Epithelial cell of esophagus (primary cell): ENCODE data around the gene ACTR8.
A peak's percentile ranks its signal among the peaks of the same experiment; 100 is the strongest.

Experiments used
- DNase-seq: peaks from one replicate; pipeline ENCODE4 v3.0.0; 2010; ENCODE audit warnings: low read depth
- H3K4me3 ChIP-seq: 2 replicates; pipeline ENCODE4 v1.5.1; 2011; ENCODE audit warnings: mild to moderate bottlenecking, low read length, control low read depth
- TF ChIP-seq, protein P1 (sequence below): IDR thresholded peaks from 2 replicates; pipeline ENCODE4 v1.5.1; 2011; ENCODE audit warnings: low read depth, mild to moderate bottlenecking, low read length, control low read depth, inconsistent platforms; ENCODE audit not compliant: insufficient read depth; ENCODE audit errors: missing control alignments

Gene ACTR8

DNA sequence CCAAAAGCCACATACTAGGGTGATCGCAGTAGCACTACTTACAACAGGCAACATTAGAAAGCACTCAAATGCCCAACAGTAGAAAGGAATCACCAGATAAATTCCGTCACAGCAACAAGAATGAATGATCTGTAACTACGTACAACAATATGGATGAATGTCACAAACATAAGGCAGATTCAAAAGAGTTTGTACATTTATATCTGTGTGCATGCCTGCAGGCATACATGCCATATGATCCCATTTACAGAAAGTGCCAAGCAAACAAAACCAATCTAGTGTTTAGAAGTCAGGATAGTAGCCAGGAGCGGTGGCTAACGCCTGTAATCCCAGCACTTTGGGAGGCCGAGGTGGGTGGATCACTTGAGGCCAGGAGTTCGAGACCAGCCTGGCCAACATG lies 32.0 kb downstream of the ACTR8 start:
- TF ChIP-seq, protein P1, sequence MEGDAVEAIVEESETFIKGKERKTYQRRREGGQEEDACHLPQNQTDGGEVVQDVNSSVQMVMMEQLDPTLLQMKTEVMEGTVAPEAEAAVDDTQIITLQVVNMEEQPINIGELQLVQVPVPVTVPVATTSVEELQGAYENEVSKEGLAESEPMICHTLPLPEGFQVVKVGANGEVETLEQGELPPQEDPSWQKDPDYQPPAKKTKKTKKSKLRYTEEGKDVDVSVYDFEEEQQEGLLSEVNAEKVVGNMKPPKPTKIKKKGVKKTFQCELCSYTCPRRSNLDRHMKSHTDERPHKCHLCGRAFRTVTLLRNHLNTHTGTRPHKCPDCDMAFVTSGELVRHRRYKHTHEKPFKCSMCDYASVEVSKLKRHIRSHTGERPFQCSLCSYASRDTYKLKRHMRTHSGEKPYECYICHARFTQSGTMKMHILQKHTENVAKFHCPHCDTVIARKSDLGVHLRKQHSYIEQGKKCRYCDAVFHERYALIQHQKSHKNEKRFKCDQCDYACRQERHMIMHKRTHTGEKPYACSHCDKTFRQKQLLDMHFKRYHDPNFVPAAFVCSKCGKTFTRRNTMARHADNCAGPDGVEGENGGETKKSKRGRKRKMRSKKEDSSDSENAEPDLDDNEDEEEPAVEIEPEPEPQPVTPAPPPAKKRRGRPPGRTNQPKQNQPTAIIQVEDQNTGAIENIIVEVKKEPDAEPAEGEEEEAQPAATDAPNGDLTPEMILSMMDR: no peak
- DNase-seq: no peak
- H3K4me3 ChIP-seq: no peak overlapping the region

DNA sequence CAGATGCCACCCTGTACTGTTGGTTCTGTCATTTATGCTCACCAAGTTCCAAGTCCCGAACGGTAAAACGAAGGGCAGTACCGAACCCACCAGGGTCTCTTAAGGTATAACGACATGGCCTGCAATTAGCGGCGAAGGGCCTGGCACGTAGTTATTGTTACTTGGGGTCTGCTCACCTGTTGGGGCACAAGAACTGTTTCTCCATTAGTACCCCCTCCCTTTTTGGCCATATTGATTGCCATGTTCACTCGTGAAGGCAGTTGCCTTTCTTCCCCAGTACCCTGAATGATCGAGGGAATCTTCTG lies 35.1 kb downstream of the ACTR8 start:
- TF ChIP-seq, protein P1: no peak
- no peak overlapping the region for H3K4me3 ChIP-seq

DNA sequence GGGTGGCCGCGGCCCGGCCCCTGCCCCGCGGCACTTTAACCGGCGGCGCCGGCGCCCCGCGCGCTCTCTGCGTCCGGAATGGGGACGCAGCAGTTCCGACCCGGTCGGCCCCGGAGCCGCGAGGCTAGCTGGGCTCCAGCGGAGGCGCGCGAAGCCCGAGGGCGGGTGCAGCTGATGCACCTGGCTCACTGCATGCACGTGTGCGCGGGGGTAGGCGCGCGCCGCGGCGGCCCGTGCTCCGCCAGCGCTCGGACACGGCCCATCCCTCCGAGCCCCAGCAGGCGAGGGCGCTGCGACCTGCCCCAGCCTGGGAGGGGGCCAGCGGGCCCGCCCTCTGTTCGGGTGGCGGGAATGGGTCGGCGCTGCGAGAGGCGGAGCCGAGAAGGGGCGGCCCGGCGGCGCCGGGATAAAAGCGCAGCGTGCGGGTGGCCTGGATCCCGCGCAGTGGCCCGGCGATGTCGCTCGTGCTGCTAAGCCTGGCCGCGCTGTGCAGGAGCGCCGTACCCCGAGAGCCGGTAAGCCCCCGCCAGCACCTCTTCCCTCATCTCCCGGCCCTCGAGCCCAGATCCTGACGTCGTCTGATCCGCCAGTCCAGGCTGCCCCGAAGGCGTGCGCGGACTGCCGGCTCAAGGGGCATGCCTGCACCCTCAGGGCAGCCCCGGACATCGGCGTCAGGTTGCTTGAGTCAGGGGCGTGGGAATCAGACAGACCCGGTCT lies 35.7 kb downstream of the ACTR8 start, which contains the start of the genes CHDH and IL17RB:
CHDH (minus strand) TSS at position 286 of the 717 bp plus-strand sequence. CDS start 22,411 bp downstream, outside the sequence.
IL17RB (plus strand) TSS at position 435 of the 717 bp plus-strand sequence; CDS start at position 456, 21 bp downstream.
- peak; percentile 35 for DNase-seq
- TF ChIP-seq, protein P1: no peak
- peak within 1 kb of the TSS; percentile 46 for H3K4me3 ChIP-seq

More for the DNA sequence above, 35.1 kb downstream of the ACTR8 start:
- no peak for DNase-seq

DNA sequence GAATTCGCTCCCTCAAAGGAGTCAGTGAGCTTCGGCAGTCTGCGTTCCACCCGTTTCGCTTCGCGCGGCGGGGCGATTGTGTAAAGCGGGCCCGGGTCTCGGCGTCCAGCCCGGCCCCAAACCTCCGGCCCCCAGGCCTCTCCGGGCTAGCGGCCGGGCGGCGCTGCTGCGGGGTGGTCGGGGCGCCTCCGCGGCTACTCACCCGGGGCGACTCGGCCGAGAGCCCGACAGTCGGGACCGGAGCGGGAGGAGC lies 36.1 kb downstream of the ACTR8 start:
- peak overlapping the region; percentile 46 for H3K4me3 ChIP-seq
- TF ChIP-seq, protein P1: no peak
- DNase-seq: no peak

DNA sequence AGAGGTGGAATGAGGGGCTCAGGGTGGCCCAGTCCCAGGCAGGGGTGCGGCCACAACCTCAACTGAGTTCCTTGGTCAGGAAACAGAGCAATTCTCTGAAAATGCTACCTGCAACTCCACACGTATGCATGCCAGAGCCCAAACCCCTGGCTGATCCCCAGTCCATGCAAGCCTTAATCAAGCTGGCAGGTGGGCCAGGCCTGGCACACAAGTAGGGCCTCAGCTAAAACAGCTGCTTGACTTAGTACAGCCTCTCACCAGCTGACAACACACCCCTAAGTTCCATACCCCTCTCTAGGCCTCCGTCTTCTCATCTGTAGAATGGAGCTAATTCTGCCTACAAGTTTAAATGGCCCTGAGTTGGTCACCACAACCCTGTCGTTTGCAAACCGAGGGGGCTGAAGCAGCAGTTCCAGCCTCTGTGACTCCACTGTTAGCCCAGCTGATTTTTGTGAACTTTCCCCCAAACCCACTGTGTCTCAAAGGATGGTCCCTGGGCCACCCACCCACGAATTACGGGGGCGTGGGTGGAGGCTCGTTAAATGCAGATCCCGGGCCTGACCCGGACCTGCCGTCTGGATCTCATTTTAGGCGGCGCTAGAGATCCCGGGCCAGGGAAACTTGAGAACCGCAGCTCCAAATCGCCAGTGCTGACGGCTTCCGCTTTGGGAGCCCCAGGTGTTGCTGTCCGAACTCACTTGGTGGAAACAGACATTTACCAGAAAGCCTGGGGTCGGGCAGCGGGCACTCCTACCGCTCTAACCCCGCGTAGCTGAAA lies 36.7 kb downstream of the ACTR8 start:
- TF ChIP-seq, protein P1: peak; percentile 35

DNA sequence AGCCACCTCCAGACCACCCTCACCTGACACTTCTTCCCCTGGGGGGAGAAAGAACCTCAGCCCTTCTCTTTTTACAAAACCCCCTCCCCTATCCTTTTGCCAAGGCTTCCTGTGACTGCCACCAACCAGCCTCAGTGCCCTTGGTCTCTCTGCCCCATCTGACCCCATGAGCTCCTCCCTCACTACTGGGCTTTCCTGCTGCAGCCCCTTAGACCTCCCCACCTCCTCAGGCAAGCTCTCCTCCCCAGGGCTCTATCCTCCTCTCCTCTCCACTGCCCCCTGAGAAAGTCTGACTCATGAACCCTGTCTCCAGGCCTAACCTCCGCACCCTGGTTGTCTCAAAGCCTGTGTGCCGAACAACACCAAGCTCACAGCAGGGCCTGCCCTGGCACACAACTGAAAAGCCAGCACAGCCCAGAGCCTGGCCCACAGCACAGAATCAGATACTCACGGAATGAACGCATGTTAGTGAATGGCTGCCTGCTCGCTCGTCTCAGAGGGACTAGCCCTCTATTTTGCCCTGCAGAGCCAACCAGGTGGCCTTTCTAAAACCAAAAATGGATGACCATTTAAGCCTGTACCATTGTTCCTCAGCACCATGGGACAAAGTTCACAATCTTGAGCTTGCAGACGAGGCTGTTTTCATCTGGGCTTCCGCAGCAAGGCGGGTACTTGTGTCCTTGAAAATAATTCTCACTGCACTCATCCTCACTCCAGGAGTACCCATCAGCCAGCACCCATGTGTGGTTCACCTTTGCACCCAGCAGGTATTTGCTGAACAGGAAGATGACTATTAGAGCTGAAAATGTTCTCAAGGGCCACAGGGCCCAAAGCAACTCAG lies 37.5 kb downstream of the ACTR8 start:
- no peak overlapping the region for H3K4me3 ChIP-seq
- peak; percentile 4 for DNase-seq
- TF ChIP-seq, protein P1: no peak

More for the DNA sequence above, 36.7 kb downstream of the ACTR8 start:
- H3K4me3 ChIP-seq: peak overlapping the region; percentile 46
- DNase-seq: peak; percentile 43
